CMK (cell line): ENCODE measurements around the gene GALNT18.
A peak's percentile ranks its signal among the peaks of the same experiment; 100 is the strongest.

Experiments
- DNase-seq: peaks from one replicate; pipeline ENCODE4 v3.0.0-alpha.2; 2010; ENCODE audit warnings: low read depth

The GALNT18 gene

DNA sequence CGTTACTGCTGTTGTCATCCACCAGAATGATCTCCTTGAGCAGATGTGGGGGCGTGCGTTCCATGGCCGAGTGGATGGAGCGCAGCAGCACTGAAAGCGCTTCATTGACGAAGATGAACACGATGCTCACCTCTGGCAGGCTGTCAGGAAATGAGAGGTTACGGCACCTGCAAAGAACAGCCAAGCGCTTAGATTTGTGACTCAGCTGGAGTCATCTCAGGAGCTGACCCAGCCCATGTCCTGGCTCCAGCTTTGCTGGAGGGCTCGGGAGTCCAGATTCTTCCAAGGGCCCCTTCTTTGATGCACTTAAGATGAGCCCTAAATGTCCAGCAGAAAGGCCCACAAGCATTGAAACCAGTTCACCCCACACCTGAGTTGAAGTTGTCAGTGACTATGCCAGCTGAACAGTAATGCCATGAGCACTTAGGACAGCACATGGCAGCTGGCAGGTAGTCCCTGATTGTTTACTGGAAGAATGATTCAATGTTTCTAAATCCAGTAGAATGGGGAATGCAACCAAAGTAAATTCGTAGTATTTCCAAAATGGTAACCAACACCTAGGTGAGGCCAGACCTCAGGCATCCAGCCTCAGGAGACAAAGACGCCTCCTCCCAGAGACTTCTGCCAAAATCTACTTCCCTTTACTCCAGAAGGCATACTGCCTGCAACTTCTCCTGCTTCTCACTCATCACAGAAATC lies 189.0 kb downstream of the GALNT18 start:
- no peak for DNase-seq

DNA sequence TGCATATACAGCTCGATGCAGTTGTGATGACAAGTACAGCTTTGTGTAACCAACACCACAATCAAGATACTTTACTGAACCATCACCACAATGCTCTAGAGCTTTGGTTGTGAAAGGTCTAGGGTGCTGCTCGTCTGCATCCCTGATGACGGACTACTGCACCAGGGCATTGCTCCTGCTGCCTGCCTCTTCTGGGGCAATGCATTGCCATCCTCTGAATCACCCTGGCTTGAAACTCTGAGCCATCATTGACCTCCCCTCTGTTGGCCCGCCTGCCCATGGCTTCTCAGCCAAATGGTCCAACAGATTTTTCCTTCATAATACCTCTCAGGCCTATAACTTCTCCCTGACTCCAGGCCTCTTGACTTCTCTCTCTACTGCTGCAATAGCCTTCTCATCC lies 191.4 kb downstream of the GALNT18 start:
- no peak for DNase-seq

DNA sequence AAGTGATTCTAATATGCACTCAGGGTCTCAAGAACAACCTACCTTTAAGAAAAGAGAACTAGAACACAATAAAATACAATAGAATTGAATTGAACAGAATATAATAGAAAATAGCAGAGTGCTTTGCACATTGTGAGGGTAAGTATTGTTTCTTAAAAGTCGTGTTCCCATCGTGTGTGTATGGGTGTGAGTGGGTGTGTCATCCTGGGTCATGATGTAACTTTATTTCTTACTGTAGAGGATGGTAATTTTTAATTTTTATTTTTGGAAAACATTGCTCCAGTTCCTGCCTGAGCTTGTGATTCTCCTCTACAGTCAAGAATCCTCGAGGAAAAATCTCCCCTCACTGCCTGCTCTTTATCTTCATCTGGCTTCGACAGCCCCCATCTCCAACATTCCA lies 193.1 kb downstream of the GALNT18 start:
- DNase-seq: no peak

DNA sequence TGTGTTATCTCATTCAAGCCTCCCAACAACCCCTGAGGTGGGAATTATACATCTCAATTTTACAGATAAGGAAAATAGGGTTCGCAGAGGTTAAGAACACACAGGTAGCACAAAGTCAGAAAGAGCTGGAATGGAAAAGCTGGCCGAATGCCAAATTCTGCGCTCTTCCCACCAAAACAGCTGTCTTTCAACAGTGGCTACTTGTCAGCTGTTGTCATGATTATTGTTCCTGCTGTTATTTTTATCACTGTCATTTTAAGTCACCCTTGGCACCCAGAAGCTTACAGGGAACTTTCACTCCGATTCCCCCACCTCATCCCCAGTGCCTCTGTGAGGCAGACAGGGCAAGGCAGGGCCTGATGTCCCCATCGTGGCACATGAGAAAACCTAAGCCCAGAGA lies 194.3 kb downstream of the GALNT18 start:
- DNase-seq: no peak

DNA sequence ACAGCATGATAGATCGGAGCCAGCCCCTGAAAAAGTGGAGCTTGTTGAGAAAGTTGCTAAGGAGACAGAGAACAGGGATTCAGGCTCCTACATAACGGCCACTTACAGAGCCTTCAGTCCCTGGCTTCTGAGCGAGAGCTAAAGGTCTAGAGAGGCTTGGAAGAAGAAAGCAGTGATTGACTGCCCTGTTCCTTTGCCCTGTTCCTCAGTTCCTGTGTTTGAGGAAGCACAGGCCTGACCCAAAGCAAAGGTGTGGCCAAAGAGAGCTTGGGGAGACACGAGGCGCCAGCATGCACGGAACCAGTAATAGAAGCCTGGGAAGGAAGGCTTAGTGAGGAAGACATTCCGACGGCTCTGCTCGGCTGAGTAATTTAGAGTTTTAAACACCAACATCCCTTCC lies 194.7 kb downstream of the GALNT18 start:
- DNase-seq: no peak

DNA sequence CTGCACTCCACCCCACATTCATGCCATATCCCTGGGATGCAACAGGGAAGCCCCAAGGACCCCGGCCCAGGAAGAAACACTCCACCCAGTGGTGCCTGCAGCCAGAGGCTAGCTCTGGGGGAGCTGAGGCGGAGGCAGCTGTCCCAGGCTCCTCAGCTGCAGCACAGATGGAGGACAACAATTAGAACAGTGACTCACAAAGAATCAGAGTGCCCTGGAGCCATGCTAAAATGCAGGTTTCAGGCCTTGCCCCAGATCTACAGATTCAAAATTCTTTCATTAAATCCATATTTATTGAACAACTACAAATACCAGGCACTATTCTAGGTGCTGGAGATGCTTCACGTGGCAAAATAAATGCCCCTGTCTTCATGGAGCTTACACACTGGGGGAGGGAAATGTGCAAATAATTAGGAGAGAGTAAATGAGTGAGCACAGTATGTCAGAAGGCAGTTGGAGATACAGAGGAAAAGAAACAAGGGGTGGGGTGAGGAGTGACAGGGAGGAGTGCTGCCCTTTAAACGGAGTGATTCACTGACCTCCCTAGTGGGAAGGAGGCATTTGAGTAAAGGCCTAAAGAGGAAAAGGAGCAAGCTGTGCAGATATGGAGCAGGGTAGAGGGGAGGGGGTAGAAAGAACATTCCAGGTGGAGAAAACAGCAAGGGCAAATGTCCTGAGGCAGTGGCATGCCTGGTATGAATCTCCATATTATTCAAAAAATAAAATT lies 195.4 kb downstream of the GALNT18 start:
- no peak for DNase-seq

DNA sequence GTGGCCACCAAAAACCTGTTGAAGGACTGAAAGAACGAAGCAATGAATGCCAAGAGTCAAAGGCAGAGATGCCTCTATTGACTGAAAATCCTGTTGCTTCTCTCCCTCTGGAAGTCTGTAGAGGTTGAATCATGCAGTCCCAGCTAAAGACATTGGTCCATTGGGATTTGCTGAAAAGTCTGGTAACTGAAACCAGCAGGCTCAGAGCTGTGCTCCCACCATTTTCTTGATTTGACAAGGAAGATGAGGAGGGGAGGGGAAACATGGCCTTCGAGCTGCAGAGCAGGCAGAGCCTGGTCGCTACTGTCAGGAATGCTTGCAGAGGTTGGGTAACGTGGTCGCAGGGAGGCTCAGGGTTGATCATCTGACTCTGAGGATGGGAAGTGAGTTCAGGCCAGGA lies 196.0 kb downstream of the GALNT18 start:
- DNase-seq: no peak

DNA sequence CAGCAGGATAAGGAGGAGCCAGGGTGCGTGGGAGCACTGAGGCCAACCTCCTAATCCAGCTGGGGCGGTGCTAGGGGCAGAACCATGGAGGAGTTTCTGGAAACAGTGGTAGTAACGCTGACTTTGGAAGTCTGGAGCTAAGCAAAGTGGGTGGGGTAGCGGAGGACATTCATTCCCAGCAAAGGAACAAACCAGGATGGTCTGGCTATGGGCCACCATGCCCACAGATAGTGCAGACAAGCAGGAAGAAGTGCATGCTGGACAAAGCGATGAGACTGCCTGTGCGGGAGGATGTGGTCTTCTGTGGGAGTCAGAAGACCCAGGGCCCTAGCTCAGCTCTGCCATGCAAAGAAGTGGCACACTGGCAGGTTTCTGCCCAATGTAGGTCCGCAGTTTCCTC lies 197.1 kb downstream of the GALNT18 start:
- no peak for DNase-seq

DNA sequence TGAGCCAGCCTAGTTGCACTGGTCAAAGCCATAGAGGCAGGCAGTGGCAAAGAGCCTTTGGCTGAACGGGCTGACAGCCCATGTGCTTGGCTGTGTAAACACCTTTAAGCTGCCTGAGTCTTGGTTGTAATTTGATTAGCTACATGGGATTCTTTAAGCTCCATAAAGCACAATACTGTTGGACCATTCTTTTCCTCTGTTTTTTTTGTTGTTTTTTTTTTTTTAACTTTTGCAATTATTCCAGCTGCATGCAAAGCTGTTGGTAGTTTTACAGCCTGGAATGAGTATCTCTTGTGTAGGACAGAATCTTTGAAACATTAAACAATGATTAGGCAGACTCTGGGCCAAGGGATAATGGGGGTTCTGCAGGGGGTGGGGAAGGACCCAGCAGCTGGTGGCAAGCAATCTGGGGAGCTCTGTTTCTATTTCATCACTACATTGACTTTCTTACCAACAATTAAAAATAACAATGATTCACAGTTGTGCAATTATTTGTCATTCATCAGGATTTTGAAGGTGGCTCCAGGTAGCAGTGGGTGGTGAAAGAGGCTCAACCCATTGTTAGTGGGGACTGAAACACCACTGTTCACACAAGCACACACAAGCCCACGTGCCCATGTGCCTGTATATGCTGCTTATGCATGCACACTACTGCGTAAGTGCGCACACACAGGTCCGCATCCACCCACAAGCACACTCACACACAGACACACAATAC lies 199.2 kb downstream of the GALNT18 start:
- no peak for DNase-seq

DNA sequence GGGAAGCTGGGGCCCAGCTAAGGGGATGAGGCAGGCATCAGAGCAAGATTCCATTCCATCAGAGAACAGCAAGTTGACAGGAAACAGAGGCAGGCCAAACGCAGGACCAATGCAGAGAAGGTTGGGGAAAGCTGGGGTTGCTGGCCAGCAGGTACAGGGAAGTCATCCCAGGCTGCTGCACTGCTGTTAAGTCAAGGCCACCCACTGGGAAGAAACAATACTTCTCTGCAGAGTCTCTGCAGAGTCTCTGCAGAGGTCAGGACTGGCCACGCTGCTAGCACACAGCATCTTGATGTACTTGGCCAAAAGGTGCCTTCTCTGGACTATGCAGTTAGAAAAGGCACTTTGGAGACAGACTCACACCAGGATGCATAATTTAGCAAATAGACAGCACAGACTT lies 200.3 kb downstream of the GALNT18 start:
- no peak for DNase-seq

DNA sequence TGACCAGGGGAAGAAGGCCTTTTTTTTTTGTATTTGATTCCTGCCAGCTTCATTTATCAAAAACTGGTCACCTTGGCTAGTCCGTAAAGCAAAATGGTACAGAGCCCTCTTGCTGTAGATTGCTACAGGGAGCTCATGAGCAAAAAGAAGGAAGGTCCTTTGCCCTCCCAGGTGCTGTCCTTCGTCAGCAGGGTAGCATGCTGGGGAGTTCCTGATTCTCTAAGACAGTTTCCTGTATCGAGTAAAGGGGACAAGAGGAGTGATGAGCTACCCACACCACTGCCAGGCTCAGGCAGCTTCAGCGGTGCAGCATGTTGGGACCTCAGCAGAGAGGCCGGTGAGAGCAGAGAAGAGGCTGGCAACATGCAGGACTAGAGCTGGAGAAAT lies 200.9 kb downstream of the GALNT18 start:
- DNase-seq: no peak

DNA sequence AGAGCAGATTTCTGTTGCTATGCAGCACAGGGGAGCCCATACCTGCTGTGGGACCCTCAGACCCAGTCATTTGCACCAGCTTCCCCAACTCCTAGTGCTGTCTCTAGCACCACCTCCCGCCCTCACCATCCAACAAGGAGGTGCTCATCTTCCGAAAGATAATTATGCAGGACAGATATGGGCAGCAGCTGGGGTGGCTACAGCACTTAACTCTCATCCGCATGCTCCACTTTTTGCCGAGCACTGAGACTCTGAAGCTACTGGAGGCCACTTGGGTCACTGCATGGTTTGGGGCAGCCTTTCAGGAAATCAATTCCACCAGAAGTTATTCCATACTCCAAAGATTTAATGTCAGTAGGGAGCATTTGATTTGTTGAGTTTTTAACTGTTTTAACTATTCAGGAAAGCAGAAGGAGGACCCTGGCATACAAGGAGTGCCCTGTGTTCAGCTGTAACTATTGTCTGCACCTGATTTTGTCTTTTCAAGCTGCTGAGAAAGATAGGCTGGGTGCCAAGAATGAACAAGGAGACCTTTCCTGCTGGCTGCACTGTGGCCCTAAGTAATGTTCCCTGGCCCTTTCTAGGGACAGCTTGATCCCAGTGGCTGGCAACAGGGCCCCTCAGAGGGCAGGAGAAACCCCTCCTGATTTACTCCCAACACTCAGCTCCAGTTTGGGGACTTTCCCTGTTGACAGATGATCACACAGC lies 201.5 kb downstream of the GALNT18 start:
- DNase-seq: peak; percentile 34

DNA sequence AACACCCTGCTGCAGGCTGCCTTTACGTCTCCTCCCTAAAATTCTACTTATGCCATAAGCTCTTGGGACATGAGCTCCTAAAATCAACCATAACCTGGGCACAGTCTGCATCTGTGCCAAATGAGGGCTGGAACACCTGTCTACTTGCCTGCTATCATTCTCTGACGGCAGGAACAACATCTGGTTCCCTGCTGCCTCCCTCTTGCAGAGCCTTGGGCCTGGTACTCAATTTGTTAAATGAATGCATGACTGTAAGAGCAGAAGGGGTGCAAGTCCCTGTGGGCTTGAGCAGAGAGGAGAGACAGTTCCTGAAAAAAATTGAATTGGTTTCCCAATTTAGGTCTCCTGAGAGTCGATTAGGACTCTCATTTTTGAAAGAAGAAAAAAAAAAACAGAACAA lies 202.1 kb downstream of the GALNT18 start:
- no peak for DNase-seq

DNA sequence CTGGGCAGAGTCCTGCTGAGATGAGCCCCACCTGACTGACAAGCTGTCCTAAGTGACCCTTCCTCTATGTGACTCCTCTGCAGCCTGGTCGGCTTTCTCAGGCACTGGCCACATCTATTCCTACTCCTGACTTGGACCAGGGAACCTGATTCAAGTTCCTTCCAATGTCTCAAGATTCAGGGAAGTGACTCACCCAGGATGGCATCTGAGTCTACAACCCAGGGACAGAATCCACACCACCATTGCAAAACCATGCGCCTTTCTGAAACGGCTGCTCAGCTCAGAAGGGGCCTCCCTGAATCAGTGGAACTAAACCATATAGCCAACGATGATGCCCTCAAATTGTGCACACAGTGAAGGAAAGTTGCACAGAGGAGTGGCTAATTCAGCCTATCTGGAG lies 204.9 kb downstream of the GALNT18 start:
- DNase-seq: no peak

DNA sequence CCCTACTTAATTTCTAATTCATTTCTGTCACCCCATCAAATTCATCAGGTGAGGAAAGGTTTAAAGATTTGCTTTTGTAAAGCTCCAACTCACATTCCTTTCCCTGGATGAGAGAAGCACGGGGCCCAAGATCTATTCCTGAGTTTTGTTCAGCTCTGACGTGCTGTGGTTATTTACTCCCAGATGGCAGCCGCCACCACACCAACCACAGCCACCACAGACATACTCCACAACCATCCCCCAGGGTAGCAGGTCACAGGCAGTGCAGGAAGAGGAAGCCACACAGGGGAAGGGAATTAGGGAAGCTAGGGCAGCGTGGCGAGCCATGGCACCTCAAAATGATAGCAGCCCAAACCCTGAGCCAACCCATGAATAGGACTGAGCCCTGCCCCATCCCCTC lies 205.3 kb downstream of the GALNT18 start:
- peak; percentile 80 for DNase-seq

DNA sequence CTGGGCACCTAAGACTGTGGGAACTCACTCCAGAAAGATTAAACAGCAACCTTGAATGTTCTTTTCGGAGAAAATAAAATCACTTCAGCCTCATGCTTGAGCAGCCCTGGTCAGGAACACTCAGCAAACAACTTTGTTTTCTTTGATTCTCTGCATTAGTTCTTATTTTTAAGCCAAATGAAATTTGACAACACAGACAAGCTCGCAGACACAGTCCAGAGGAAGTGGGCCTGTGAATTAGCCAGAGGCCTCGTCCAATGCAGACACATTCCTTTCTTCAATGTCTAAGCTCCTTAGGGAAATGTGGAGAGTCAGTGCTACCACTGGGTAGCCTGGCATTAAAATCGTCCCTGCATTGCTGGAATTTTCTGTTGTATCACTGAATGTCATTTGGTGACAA lies 205.9 kb downstream of the GALNT18 start:
- DNase-seq: no peak

DNA sequence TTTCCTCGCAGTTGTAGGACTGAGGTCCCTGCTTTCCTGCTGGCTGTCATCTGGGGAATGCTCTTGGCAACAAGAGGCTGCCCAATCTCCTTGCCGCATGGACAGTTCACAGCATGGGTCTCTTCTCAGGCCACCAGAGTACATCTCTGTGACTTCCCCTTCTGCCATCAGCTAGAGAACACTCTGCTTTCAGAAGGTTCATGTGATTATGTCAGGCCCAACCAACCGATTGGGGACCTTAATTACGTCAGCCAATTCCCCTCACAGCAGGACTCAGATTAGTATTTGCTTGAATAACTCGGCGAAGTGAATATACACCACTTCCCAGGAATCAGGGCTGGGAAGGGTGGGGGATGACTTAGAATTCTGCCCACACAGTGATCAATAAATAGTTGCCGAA lies 206.8 kb downstream of the GALNT18 start:
- DNase-seq: no peak

DNA sequence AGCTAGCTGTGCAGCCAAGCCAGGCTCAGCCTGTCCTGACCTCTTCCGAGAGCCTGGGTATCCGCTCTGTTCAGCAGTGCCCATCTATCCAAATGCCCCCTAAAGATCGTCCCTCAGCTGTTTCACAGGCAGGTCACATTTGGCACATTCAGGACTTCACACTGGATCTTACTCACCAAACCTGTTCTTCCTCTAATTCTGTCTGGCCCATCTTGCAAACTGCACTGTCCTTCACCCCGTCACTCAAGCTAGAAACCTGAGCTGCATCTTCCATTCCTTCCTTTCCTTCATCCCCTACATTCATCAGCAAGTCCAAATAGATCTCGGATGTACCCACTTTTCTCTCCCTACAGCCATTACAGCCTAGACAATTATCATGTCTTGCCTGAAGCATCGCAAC lies 208.0 kb downstream of the GALNT18 start:
- no peak for DNase-seq

DNA sequence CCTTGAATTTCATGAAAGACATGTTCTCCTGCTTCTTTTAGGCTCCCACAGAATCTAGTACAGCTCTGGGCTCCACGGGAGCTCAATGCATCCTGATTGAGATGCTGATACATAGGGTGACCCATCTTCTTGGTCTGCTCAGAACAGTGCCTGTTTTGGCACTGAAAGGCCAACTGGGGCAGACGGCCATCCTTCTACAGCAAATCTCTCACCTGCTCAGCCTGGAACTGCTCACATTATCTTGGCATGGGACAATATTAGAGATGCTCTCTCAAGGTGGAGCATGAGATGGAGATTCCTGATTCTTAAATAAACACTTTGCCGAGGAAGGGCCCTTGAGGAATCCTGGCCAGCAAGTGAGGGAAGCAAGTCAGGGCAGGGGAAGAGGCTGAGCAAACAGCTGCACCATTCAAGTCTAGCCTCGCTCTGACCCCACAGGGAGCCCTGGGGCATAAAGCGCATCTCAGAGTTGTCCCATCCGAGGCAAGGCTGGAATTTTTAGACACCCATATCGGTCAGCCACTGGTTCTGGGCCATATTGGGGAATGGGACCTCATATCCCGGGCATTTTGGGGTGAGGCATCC lies 210.3 kb downstream of the GALNT18 start:
- DNase-seq: no peak

DNA sequence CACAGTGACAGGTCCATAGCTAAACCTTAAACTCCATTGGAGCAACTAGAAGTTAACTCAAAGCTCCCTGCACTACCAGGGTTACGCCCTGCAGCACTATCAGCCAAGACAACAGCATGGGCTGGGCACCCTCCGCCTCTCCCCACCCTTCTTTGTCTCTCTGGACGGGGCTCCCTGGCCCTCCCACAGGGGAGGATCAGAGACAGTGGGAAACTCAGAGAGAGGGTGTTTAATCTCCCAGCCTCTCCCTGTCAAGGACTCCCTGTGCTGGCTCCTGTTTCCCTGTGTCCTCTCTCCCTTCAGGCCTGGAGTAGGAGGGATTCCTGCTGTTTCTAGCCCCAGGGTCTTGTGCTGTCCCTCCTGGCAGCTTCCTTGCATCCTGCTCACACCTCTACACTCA lies 211.9 kb downstream of the GALNT18 start:
- no peak for DNase-seq

DNA sequence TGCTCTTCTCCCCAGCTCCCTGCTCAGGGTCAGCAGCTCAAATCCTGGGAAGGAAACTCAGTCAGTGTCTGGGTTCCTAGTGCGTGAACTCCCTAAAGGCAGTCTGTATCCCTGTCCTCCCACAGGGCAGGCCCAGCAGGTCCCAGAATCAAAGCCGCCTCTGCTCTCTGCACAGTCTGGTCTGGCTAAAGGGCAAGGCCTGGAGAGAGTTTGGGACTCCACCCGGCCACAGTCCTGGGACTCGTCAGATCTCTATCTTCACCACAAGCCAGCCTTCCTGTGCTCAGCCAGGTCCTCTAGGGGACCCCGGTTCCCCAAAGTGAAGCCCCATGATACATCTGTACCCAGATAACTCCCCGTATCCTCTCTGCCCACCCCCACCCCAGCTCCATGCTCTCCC lies 212.6 kb downstream of the GALNT18 start:
- DNase-seq: no peak
